ENCODE data around the gene GKN2. TPM values are rescaled to one million over a fixed set of nuclear protein-coding genes. Genes with fewer than 3 reads are reported as not detected.

The GKN2 gene
- total RNA-seq, 1 experiment from 2014 or later = not detected

- no peak for TF ChIP-seq ZNF425 (CRISPR knock-in tag; conservative IDR thresholded peaks at IDR 0.05)
These were observed 794 bp downstream of the GKN2 start (continued) for GRCh38 chr2:68951899-68952298.

- peaks cover 15% of the 10 kb centered on the region for H3K4me1 Mint-ChIP-seq
- POLR2A ChIA-PET = no interaction called here
- H3K4me3 Mint-ChIP-seq = no peak overlapping the region
- DNase-seq (ENCODE audit: low spot score) (no peak), ATAC-seq (no peak)
- TF ChIP-seq ZNF138 (CRISPR knock-in tag; conservative IDR thresholded peaks at IDR 0.05) = no peak
- TF ChIP-seq PRRX2 (CRISPR knock-in tag; IDR thresholded peaks at IDR 0.05) = no peak
- no peak for TF ChIP-seq FOXP4 (CRISPR knock-in tag; IDR thresholded peaks at IDR 0.05)
- TF ChIP-seq PREB (CRISPR knock-in tag; IDR thresholded peaks at IDR 0.05; ENCODE audit: borderline replicate concordance) = no peak
- TF ChIP-seq ARID4B (CRISPR knock-in tag; IDR thresholded peaks at IDR 0.05; ENCODE audit: borderline replicate concordance) = no peak
- TF ChIP-seq NR1H2 (CRISPR knock-in tag; IDR thresholded peaks at IDR 0.05) = no peak
- TF ChIP-seq CREB1 (CRISPR knock-in tag; IDR thresholded peaks at IDR 0.05) = no peak
- TF ChIP-seq ZNF512 (CRISPR knock-in tag; IDR thresholded peaks at IDR 0.05; ENCODE audit: borderline replicate concordance) = no peak
- TF ChIP-seq ZNF281 (CRISPR knock-in tag; IDR thresholded peaks at IDR 0.05) = no peak
- no peak for TF ChIP-seq E2F4 (CRISPR knock-in tag; IDR thresholded peaks at IDR 0.05; ENCODE audit: borderline replicate concordance, low read depth)
- TF ChIP-seq ZNF232 (CRISPR knock-in tag; IDR thresholded peaks at IDR 0.05) = no peak
- H3K9me3 Mint-ChIP-seq = no peaks in the 10 kb centered on the region
- no peak overlapping the region for H3K27ac Mint-ChIP-seq
- H3K27me3 Mint-ChIP-seq (ENCODE audit: low read depth) = peaks cover 13% of the 10 kb centered on the region
- H3K36me3 Mint-ChIP-seq = no peaks in the 10 kb centered on the region
- CTCF ChIA-PET = no interaction called here
These were observed 4.0 kb downstream of the GKN2 start for GRCh38 chr2:68948710-68949109.

All from WTC11 (cell line).